AG10803 (cell line): ENCODE measurements around the gene MGAT5.

Experiments used
- DNase-seq: peaks from one replicate; pipeline ENCODE4 v3.0.0; 2010; ENCODE audit warnings: low read depth
- H3K4me3 ChIP-seq: 2 replicates; pipeline ENCODE4 v1.5.1; 2011; ENCODE audit warnings: mild to moderate bottlenecking, low read length, control low read depth
- CTCF ChIP-seq: conservative IDR thresholded peaks from 2 replicates; pipeline ENCODE4 v1.5.1; 2011; ENCODE audit warnings: mild to moderate bottlenecking, low read length, control low read depth, inconsistent platforms

Gene MGAT5

DNA sequence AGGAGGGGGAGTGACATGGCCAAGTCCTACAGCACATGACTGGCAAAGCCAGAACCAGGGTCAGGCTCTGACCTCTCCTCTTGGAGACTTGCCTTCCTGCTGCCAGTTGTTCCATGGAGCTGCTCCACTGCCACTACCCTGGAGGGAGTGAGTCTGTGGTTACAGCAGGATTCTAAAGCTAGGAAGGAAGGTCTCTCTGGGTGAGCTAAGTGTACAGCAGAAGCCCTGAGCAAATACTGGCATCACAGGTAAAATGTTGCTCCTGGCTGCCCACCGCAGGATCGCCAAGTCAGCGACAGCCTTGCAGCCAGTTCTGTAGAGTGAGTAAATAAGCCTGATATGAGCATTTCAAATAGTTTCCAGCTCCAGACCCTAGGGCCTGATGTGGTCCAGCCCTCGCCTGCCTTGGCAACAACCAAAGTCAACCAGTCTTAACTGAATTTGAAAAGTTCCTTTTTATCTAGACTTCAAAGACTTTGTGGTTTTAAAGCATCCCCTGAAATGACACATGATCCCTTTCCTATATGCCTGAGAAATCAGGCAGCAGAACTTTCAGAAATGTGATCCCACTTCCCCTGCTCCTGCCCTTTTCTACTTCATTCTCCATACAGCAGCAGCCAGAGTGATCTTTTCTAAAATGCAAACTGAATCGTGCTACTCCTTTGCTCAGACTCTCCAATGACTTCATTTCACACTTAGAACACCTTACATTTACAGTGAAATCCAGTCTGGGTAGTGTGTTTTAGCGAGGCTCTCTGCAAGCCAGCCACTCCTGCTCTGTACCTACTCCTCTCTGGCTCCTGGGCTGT is 114.3 kb downstream of the MGAT5 start:
- H3K4me3 ChIP-seq = no peak overlapping the region
- no peak for TF ChIP-seq CTCF
- DNase-seq = no peak

GRCh38 chr2:134369220-134369902 is 115.5 kb downstream of the MGAT5 start:
- TF ChIP-seq CTCF = no peak
- no peak for DNase-seq
- H3K4me3 ChIP-seq = no peak overlapping the region

- H3K4me3 ChIP-seq = no peak overlapping the region
- DNase-seq = peak; percentile 46
- TF ChIP-seq CTCF = no peak
These were observed 117.0 kb downstream of the MGAT5 start for GRCh38 chr2:134370655-134371445.

DNA sequence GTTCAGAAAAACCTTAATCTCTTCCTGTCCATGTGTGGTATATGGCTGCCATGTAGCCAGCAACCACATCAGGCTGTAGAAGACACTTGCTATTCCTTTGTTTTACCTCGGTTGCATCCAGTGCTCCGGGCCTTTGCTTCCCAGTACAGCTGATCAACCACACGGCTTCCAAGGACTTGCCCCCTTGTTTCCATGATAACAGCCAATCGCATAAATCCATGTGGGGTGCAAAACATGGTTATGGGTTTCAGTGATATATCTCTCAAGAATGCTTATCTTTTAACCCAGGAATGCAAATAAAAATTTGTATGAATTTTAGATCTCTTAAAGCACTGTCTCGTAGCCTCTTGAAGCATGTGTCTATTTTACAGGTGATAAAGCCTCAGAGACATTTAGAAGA is 118.3 kb downstream of the MGAT5 start:
- no peak for TF ChIP-seq CTCF
- no peak overlapping the region for H3K4me3 ChIP-seq
- peak; percentile 41 for DNase-seq

- no peak for TF ChIP-seq CTCF
- peak; percentile 90 for DNase-seq
- no peak overlapping the region for H3K4me3 ChIP-seq
These were observed 118.8 kb downstream of the MGAT5 start for GRCh38 chr2:134372611-134373131.

DNA sequence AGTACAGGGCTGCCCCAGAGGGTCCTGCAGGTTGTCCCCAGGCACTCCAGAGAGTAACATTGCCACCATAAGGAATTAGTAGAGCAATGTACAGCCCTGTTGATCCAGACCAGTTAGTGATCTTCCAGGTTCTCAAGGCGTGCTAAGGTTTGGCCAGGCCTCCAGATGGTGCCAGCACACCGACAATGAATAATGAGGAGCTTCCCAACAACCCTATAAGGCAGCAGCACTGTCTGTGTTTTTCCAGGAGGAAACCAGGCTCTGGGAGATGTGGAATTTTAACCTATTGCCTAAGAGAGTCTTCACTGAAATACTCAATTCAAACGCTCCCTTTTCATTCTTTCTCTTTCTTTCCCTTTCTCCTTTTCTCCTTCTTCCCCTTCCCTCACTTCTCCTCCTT is 122.1 kb downstream of the MGAT5 start:
- TF ChIP-seq CTCF = peak; percentile 30
- peak; percentile 51 for DNase-seq
- no peak overlapping the region for H3K4me3 ChIP-seq
